GM06990 (cell line): ENCODE data around the gene MORN3.
"Not testable (repeated sequence)": the region's sequence is repeated elsewhere in the genome, so short reads cannot be mapped to it uniquely, and the experiment has no call there.

ENCODE experiments used
- DNase-seq: peaks from one replicate; pipeline ENCODE4 v3.0.0-alpha.2; 2011; ENCODE audit not compliant: insufficient read length; ENCODE audit errors: extremely low read depth
- H3K27me3 ChIP-seq: replicated peaks from 2 replicates; pipeline ENCODE4 v1.6.0; 2011; ENCODE audit warnings: low read length; ENCODE audit not compliant: control insufficient read depth, insufficient read depth
- H3K36me3 ChIP-seq: 2 replicates; pipeline ENCODE4 v1.5.1; 2011; ENCODE audit warnings: low read length; ENCODE audit not compliant: control insufficient read depth, insufficient read depth
- H3K4me3 ChIP-seq: replicated peaks from 2 replicates; pipeline ENCODE4 v1.5.1; 2011; ENCODE audit warnings: low read depth, mild to moderate bottlenecking, control low read depth, low read length
- CTCF ChIP-seq: IDR thresholded peaks from 2 replicates; pipeline ENCODE4 v1.5.1; 2011; ENCODE audit warnings: low read length, control low read depth, mild to moderate bottlenecking, inconsistent platforms; ENCODE audit not compliant: insufficient read depth, poor library complexity, severe bottlenecking

Gene MORN3

DNA sequence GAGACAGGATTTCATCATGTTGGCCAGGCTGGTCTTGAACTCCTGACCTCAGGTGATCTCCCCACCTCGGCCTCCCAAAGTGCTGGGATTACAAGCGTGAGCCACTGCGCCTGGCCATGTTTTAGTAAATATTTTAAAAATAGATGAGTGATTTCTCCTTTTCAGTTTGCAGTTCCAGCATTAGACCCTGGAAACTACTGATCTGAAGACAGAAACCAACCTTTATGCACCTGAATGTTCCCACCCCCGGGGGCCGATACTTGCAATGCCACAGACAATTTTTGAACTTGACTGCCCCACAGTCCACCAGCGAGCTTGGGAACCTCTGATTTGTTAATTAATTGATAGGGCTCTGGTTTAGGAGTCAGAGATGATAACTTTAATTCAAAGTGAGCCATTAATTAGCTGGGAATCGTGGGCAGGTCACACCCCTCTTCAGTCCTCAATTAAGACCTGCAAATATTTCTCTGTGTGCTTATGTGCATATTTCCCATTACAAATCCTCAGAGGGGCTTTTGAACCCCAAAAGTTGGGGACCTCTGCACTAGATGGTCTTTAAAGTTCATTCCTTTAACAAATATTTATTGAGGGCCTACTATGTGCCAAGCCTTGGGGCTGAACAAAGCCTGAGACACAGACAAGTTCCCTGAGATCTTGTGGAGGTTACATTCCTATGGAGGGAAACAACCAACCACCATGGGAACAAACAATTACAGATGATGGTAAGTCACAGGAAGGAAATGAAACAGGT is 39.0 kb upstream of the MORN3 start:
- no peak for DNase-seq

DNA sequence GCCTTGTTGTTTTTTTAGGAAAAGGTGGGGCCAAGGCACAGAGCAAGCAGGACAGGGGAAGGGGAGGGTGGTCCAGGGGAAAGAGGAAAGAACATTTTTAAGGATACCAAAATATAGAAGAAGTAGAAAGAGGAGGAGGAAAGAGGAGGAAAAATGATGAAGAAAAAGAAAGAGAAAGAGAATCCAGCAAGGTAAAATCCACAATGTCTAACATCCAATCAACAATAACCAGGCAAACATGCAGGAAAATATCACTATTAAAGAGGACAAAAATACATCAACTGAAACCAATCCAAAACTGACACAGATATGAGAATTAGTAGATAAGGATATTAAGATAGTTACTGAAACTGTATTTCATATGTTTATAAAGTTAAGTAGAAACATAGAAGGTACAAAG is 36.1 kb upstream of the MORN3 start:
- no peaks in the 10 kb centered on the region for H3K27me3 ChIP-seq
- H3K36me3 ChIP-seq = no peaks in the 10 kb centered on the region
- H3K4me3 ChIP-seq = no peak overlapping the region
- no peak for DNase-seq
- no peak for TF ChIP-seq CTCF

More for the DNA sequence above, 39.0 kb upstream of the MORN3 start:
- Histone ChIP-seq H3K4me3 (no peak overlapping the region), H3K36me3 (no peaks in the 10 kb centered on the region), H3K27me3 (no peaks in the 10 kb centered on the region)
- no peak for TF ChIP-seq CTCF

GRCh38 chr12:121702944-121703343 is 33.5 kb upstream of the MORN3 start:
- no peak for DNase-seq

DNA sequence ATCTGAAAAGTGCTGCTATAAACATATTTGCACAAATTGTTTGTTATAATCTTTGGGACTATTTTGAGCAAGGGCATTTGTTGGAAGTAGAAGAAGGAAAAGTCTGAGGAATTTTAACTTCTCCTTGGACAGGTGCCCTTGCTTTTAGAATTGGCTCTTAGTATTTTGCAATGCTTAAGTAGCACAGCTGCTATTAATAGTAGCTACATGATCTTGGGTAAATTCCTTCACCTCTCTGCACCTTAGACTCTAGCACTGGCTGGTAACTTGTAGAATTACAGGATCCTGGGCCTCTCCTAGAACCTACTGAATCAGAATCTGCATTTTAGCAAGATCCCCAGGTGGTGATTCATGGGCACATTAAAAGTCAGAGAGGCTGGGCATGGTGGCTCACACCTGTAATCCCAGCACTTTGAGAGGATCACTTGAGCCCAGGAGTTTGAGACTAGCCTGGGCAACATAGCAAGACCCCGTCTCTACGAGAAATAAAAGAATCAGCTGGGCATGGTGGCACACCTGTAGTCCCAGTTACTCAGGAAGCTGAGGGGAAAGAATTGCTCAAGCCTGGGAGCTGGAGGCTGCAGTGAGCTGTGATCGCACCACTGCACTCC is 32.3 kb upstream of the MORN3 start:
- DNase-seq = no peak
- Histone ChIP-seq H3K4me3 (no peak overlapping the region), H3K27me3 (no peaks in the 10 kb centered on the region), H3K36me3 (no peaks in the 10 kb centered on the region)
- no peak for TF ChIP-seq CTCF

More at GRCh38 chr12:121702944-121703343, 33.5 kb upstream of the MORN3 start:
- Histone ChIP-seq H3K27me3 (no peaks in the 10 kb centered on the region), H3K36me3 (no peaks in the 10 kb centered on the region), H3K4me3 (no peak overlapping the region)
- no peak for TF ChIP-seq CTCF

DNA sequence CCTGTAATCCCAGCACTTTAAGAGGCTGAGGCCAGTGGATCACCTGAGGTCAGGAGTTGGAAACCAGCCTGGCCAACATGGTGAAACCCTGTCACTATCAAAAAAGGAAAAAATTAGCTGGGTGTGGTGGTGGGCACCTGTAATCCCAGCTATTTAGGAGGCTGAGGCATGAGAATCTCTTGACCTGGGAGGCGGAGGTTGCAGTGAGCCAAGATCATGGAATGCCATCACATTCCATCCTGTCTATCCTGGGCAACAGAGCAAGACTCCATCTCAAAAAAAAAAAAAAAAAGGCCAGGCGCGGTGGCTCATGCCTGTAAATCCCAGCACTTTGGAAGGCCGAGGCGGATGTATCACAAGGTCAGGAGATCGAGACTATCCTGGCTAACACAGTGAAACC is 28.4 kb upstream of the MORN3 start:
- not testable (repeated sequence) for H3K4me3 ChIP-seq, H3K27me3 ChIP-seq, DNase-seq, H3K36me3 ChIP-seq

DNA sequence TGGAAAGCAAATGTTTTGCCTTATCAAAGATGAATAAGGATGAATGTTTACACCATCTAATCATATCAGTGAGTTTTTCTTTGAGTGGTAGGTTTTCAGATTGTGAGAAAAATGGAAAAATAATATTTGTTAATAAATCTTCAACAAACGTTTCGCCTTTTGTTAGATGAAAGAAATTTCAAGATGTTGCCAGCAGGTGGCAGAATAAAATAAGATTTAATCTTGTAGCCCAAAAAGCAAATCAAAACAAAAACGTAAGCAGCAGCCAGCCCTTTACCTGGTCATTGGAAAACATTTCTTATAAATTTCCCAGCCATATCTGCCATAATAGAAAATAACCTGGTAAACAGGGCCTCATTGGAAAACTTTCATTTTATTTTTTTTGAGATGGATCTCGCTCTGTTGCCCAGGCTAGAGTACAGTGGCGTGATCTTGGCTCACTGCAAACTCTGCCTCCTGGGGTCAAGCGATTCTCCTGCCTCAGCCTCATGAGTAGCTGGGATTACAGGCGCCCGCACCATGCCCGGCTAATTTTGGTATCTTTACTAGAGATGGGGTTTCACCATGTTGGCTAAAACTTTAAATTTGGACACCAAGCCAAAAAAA is 27.7 kb upstream of the MORN3 start:
- Histone ChIP-seq H3K4me3 (no peak overlapping the region), H3K27me3 (no peaks in the 10 kb centered on the region), H3K36me3 (no peaks in the 10 kb centered on the region)
- peak; percentile 24 for TF ChIP-seq CTCF
- DNase-seq = no peak
